SK-N-SH (cell line): Measurements from ENCODE around the gene WNT8A. TPM values are rescaled to one million over a fixed set of nuclear protein-coding genes. Genes with fewer than 3 reads are reported as not detected.
A peak's percentile ranks its signal among the peaks of the same experiment; 100 is the strongest.

Experiments used
- CTCF ChIA-PET: fragments of 300-600, 350-600 bp; formaldehyde crosslinking; extraction: SDS; loops from one replicate; lab custom pipeline; 2021; lab: Yijun Ruan, JAX
- POLR2A ChIA-PET: fragments of 350-600 bp; sonication (Branson Sonifier 250); formaldehyde crosslinking; extraction: SDS; loops from one replicate; lab custom pipeline; 2020; ENCODE audit warnings: antibody characterized with exemption, inconsistent platforms; lab: Yijun Ruan, JAX
- DNase-seq: peaks from one replicate; pipeline ENCODE4 v3.0.0; 2012
- H2AFZ ChIP-seq: fragments of 200-600 bp; sonication (generic); 2 replicates; pipeline ENCODE4 v1.8.1; 2016; ENCODE audit warnings: antibody characterized with exemption, mild to moderate bottlenecking, low read depth
- H3F3A ChIP-seq: fragments of 200-600 bp; sonication (generic); replicated peaks from 2 replicates; pipeline ENCODE3; 2016; ENCODE audit warnings: antibody characterized with exemption, mild to moderate bottlenecking; ENCODE audit not compliant: insufficient read depth
- H3K27ac ChIP-seq, 2 experiments: fragments of 200-500 bp in 1 of 2; fragments of 200-600 bp in 1 of 2; sonication (Bioruptor generic) in 1 of 2; sonication (generic), shearing (Covaris generic) in 1 of 2; 2 replicates each; pipeline versions ENCODE4 v1.5.1 to v1.6.1; 2014 to 2016; ENCODE audit warnings: low read depth in 2 of 2, inconsistent platforms in 1 of 2, low read length in 1 of 2, mild to moderate bottlenecking in 1 of 2, mixed read lengths in 1 of 2
- H3K27me3 ChIP-seq: fragments of 200-600 bp; sonication (generic), shearing (Covaris generic); 2 replicates; pipeline ENCODE4 v1.6.1; 2016; ENCODE audit warnings: mixed run types; ENCODE audit not compliant: insufficient read depth
- H3K36me3 ChIP-seq, 2 experiments: fragments of 200-500 bp in 1 of 2; fragments of 200-600 bp in 1 of 2; sonication (Bioruptor generic) in 1 of 2; sonication (generic) in 1 of 2; replicated peaks in 1 of 2; 2 replicates each; pipeline versions ENCODE3 to v1.5.1; 2014 to 2016; ENCODE audit warnings: low read length in 1 of 2, mild to moderate bottlenecking in 1 of 2; ENCODE audit not compliant: insufficient read depth in 2 of 2, control insufficient read depth in 1 of 2
- H3K4me1 ChIP-seq, 2 experiments: fragments of 200-500 bp in 1 of 2; fragments of 200-600 bp in 1 of 2; sonication (Bioruptor generic) in 1 of 2; sonication (generic), shearing (Covaris generic) in 1 of 2; 2 replicates each; pipeline versions ENCODE4 v1.5.1 to v1.6.1; 2014 to 2016; ENCODE audit warnings: low read depth in 1 of 2, low read length in 1 of 2, mixed run types in 1 of 2; ENCODE audit not compliant: insufficient read depth in 2 of 2, control insufficient read depth in 1 of 2
- H3K4me2 ChIP-seq: fragments of 200-600 bp; sonication (generic), shearing (Covaris generic); 2 replicates; pipeline ENCODE4 v1.6.1; 2017; ENCODE audit warnings: mixed run types
- H3K4me3 ChIP-seq, 2 experiments: fragments of 200-500 bp in 1 of 2; fragments of 200-600 bp in 1 of 2; sonication (Bioruptor generic) in 1 of 2; sonication (generic), shearing (Covaris generic) in 1 of 2; 2 replicates each; pipeline versions ENCODE4 v1.5.1 to v1.8.1; 2014 to 2016; ENCODE audit warnings: low read depth in 2 of 2, inconsistent platforms in 1 of 2, low read length in 1 of 2, mild to moderate bottlenecking in 1 of 2, mixed read lengths in 1 of 2, moderate library complexity in 1 of 2
- H3K79me2 ChIP-seq: fragments of 200-600 bp; sonication (generic); 2 replicates; pipeline ENCODE4 v1.8.1; 2017; ENCODE audit warnings: mild to moderate bottlenecking; ENCODE audit not compliant: insufficient read depth
- H3K9ac ChIP-seq: fragments of 200-600 bp; sonication (generic); 2 replicates; pipeline ENCODE4 v1.6.1; 2017; ENCODE audit warnings: mixed run types
- H3K9me2 ChIP-seq: fragments of 200-600 bp; sonication (generic); 2 replicates; pipeline ENCODE4 v1.6.1; 2017; ENCODE audit warnings: mixed run types
- H3K9me3 ChIP-seq: fragments of 200-600 bp; sonication (generic); 2 replicates; pipeline ENCODE4 v1.6.1; 2017; ENCODE audit warnings: mixed run types, mild to moderate bottlenecking, moderate library complexity
- H4K20me1 ChIP-seq: fragments of 200-600 bp; sonication (generic); 2 replicates; pipeline ENCODE4 v1.6.1; 2017; ENCODE audit warnings: mild to moderate bottlenecking, mixed run types; ENCODE audit not compliant: insufficient read depth
- ELF1 ChIP-seq: IDR thresholded peaks from 2 replicates; pipeline ENCODE4 v1.4.0; 2012
- EP300 ChIP-seq, 2 experiments: IDR thresholded peaks; 2 replicates each; pipeline versions ENCODE4 v1.4.0 to v1.6.1; 2012; ENCODE audit warnings: borderline replicate concordance in 1 of 2, low read depth in 1 of 2, low read length in 1 of 2
- FOSL2 ChIP-seq: IDR thresholded peaks from 2 replicates; pipeline ENCODE4 v1.4.0; 2012; ENCODE audit warnings: low read depth, mild to moderate bottlenecking, moderate library complexity, borderline replicate concordance
- FOXM1 ChIP-seq: IDR thresholded peaks from 2 replicates; pipeline ENCODE4 v1.4.0; 2012; ENCODE audit warnings: low read depth, mild to moderate bottlenecking
- MXI1 ChIP-seq: IDR thresholded peaks from 2 replicates; pipeline ENCODE4 v1.6.1; 2012; ENCODE audit warnings: mild to moderate bottlenecking, low read depth, low read length, improper control_type of control experiment
- NRF1 ChIP-seq: IDR thresholded peaks from 2 replicates; pipeline ENCODE4 v1.6.1; 2012; ENCODE audit warnings: low read depth, mild to moderate bottlenecking, low read length
- RCOR1 ChIP-seq: fragments of 150-350 bp; IDR thresholded peaks from 2 replicates; pipeline ENCODE4 v1.6.1; 2017; ENCODE audit warnings: antibody characterized with exemption, low read length
- REST ChIP-seq: IDR thresholded peaks from 2 replicates; pipeline ENCODE4 v1.6.1; 2012; ENCODE audit warnings: mild to moderate bottlenecking, low read depth, low read length, moderate library complexity
- RFX5 ChIP-seq: IDR thresholded peaks from 2 replicates; pipeline ENCODE4 v1.6.1; 2012; ENCODE audit warnings: mild to moderate bottlenecking, improper control_type of control experiment, low read length
- RXRA ChIP-seq: IDR thresholded peaks from 2 replicates; pipeline ENCODE4 v1.4.0; 2012; ENCODE audit warnings: low read depth, mild to moderate bottlenecking, borderline replicate concordance
- SIN3A ChIP-seq: IDR thresholded peaks from 2 replicates; pipeline ENCODE4 v1.6.1; 2012; ENCODE audit warnings: low read depth, mild to moderate bottlenecking, low read length, moderate library complexity, borderline replicate concordance
- TEAD4 ChIP-seq: IDR thresholded peaks from 2 replicates; pipeline ENCODE4 v1.4.0; 2012; ENCODE audit warnings: mild to moderate bottlenecking, borderline replicate concordance; ENCODE audit not compliant: insufficient read depth
- WGBS: methylation state at CpG from one replicate; pipeline ENCODE4 v1.1.6; 2017; ENCODE audit warnings: low lambda C conversion rate; 5-methylcytosine and 5-hydroxymethylcytosine counted together
- polyA plus RNA-seq, 3 experiments: library from polyadenylated mRNA; depleted of rRNA; stranded (reverse); fragments of >200 nt; gene quantifications; 2 replicates each; pipeline ENCODE4 v1.2.3, GENCODE V29; 2012
- TF ChIP-seq, protein P1 (sequence below): IDR thresholded peaks from 2 replicates; pipeline ENCODE4; 2012
- TF ChIP-seq, protein P2 (sequence below): fragments of 200-600 bp; sonication (generic); IDR thresholded peaks from 2 replicates; pipeline ENCODE4 v1.6.1; 2017; ENCODE audit warnings: antibody characterized with exemption, mild to moderate bottlenecking, moderate library complexity
- TF ChIP-seq, protein P3 (sequence below): fragments of 150-350 bp; IDR thresholded peaks from 2 replicates; pipeline ENCODE4 v1.6.1; 2017; ENCODE audit warnings: antibody characterized with exemption, low read length, low read depth, borderline replicate concordance

WNT8A gene
- not detected in 2 replicates for polyA plus RNA-seq (2012; rRNA removed)
- polyA plus RNA-seq (2012; cell fraction: cytosol; rRNA removed) = not detected in 2 replicates
- polyA plus RNA-seq (2012; cell fraction: nucleus; rRNA removed) = not detected in 2 replicates

DNA sequence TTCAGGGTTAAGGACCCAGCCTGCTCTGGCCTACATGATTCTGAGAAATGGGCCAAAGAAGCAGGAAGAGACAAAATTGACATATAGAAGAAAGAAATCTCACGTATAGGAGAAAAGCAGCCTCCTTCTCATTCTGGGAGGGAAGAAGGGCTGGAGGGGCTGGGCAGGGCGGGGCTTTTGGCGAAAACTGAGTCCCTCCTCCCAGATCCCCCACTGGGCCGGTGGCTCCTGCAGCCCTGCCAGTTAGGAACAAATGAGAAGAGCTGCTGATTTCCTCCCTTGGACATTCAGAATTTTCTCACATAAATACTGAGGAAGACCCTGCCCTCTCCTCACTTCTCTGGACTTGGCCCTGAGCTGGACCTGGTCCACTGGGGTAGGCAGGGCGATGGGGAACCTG lies at the start of gene WNT8A:
TSS of gene WNT8A (plus strand) at position 332 of the 400 bp plus-strand sequence. CDS start 95 bp downstream, outside the sequence.
- Histone ChIP-seq H3K79me2 (no peaks in the 10 kb centered on the region), H3K4me3 (no peak within 1 kb of the TSS), H3K4me1 (no peaks in the 10 kb centered on the region), H3K9ac (no peak within 1 kb of the TSS), H3K36me3 (no peaks in the 10 kb centered on the region), H3K4me2 (no peak within 1 kb of the TSS), H3F3A (no peaks in the 10 kb centered on the region), H3K9me2 (no peaks in the 10 kb centered on the region), H3K9me3 (no peaks in the 10 kb centered on the region), H3K27ac (no peak within 1 kb of the TSS), H2AFZ (no peak within 1 kb of the TSS), H3K27me3 (no peaks in the 10 kb centered on the region), H4K20me1 (no peaks in the 10 kb centered on the region)
- WGBS = 67% methylated on average over 5 of the region's 5 CpGs
- DNase-seq = no peak
- POLR2A ChIA-PET = no interaction called here
- CTCF ChIA-PET = interaction anchor here (1.3 to 3.8 kb wide), 4 partner anchors 15 to 304 kb away, joined by 4 to 20 read pairs (median 13); no protein-coding TSS in a partner anchor
- TF ChIP-seq RFX5 (no peak), REST (no peak), ELF1 (no peak), TEAD4 (no peak), FOSL2 (no peak), FOXM1 (no peak), MXI1 (no peak)
- TF ChIP-seq, protein P1, sequence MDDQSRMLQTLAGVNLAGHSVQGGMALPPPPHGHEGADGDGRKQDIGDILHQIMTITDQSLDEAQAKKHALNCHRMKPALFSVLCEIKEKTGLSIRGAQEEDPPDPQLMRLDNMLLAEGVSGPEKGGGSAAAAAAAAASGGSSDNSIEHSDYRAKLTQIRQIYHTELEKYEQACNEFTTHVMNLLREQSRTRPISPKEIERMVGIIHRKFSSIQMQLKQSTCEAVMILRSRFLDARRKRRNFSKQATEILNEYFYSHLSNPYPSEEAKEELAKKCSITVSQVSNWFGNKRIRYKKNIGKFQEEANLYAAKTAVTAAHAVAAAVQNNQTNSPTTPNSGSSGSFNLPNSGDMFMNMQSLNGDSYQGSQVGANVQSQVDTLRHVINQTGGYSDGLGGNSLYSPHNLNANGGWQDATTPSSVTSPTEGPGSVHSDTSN = no peak

DNA sequence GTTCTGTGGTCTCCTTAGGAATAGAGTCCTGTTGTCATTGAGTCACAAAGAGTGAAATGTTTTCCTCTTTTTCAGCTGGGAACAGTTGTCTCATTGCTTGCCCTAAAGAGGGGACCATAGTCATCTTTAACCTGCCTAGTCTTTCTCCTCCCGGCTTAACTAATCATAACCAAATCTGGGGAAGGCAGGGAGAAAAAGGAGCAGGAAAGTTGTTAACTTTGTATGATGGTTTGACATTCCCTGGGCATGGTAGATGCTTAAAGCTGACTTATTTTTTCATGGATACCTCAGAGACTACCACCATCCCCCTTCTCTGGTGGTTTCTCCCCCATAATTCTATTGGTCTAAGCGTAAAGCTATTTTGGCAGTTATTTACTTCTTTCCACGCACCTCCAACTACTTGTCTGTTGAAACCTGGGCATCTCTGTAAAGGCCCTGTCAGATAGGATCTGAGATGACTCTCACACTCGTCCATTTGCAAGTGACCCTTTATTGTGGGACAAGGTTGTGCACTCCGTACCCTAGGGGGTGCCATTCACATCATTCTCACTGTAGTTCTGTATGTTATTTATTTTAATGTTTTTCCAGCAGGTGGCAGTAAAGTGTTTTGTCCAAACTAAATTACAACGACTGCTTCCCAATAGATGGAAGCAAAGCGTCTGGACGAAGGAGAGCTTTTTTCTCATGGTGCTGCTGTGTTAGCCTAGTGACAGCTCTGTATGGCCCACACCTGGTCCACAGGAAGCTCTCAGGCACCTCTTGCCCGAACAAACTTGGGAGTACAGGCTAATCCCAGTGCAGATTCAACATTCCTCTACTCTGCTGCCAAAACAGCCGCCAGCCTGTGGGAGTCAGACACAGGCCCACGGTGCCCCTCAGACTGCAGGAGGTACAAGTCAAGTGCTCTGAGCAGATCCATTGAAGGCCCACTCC lies 48.0 kb upstream of the WNT8A start:
- peaks cover 18% of the 10 kb centered on the region for H3F3A ChIP-seq
- peak overlapping the region in 1 of 2 experiments; percentile 38; a peak in 1 of 4 replicates for H3K4me3 ChIP-seq
- H3K4me2 ChIP-seq = no peak overlapping the region
- peak overlapping the region; percentile 46; the same call in 1 of the 2 replicates for H2AFZ ChIP-seq
- no peak overlapping the region for H3K9ac ChIP-seq
- POLR2A ChIA-PET = no interaction called here
- 24% methylated on average over 9 of the region's 11 CpGs for WGBS
- no peaks in the 10 kb centered on the region for H3K36me3 ChIP-seq
- no peaks in the 10 kb centered on the region for H3K9me3 ChIP-seq
- peaks cover 20% of the 10 kb centered on the region for H3K79me2 ChIP-seq
- H3K9me2 ChIP-seq = no peaks in the 10 kb centered on the region
- H3K27me3 ChIP-seq = no peaks in the 10 kb centered on the region
- CTCF ChIA-PET = interaction anchor here (0.6 to 5.6 kb wide), 67 partner anchors 8 to 413 kb away, joined by 3 to 74 read pairs (median 4); partner anchors contain the start of genes CDC23 and NME5
- H4K20me1 ChIP-seq = peaks cover 15% of the 10 kb centered on the region
- peaks cover 6 to 12% of the 10 kb centered on the region in 2 experiments; a peak in 3 of 4 replicates for H3K4me1 ChIP-seq
- peak overlapping the region; percentile 2 to 50; a peak in 3 of 4 replicates for H3K27ac ChIP-seq
- DNase-seq = peak; percentile 75
- TF ChIP-seq RCOR1 (peak; percentile 59; the same call in 1 of the 2 replicates), SIN3A (no peak; the same call in 1 of the 2 replicates), TEAD4 (no peak), EP300 (IDR thresholded peaks at IDR 0.05; ENCODE audit: borderline replicate concordance in 1 of 2, low read depth in 1 of 2, low read length in 1 of 2) (no peak), NRF1 (no peak), RXRA (no peak)
- TF ChIP-seq, protein P2, sequence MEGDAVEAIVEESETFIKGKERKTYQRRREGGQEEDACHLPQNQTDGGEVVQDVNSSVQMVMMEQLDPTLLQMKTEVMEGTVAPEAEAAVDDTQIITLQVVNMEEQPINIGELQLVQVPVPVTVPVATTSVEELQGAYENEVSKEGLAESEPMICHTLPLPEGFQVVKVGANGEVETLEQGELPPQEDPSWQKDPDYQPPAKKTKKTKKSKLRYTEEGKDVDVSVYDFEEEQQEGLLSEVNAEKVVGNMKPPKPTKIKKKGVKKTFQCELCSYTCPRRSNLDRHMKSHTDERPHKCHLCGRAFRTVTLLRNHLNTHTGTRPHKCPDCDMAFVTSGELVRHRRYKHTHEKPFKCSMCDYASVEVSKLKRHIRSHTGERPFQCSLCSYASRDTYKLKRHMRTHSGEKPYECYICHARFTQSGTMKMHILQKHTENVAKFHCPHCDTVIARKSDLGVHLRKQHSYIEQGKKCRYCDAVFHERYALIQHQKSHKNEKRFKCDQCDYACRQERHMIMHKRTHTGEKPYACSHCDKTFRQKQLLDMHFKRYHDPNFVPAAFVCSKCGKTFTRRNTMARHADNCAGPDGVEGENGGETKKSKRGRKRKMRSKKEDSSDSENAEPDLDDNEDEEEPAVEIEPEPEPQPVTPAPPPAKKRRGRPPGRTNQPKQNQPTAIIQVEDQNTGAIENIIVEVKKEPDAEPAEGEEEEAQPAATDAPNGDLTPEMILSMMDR = peak; percentile 93
- TF ChIP-seq, protein P3, sequence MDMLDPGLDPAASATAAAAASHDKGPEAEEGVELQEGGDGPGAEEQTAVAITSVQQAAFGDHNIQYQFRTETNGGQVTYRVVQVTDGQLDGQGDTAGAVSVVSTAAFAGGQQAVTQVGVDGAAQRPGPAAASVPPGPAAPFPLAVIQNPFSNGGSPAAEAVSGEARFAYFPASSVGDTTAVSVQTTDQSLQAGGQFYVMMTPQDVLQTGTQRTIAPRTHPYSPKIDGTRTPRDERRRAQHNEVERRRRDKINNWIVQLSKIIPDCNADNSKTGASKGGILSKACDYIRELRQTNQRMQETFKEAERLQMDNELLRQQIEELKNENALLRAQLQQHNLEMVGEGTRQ = no peak
